A549 (cell line): ENCODE results near the gene FXYD3. TPM values are rescaled to one million over a fixed set of nuclear protein-coding genes. Genes with fewer than 3 reads are reported as not detected.

Experiments
- ATAC-seq, 2 experiments: fragments of 200-7000 bp in 1 of 2; fragments of >200 bp in 1 of 2; cut with Nextera tagmentation in 1 of 2; cut with Tn5 transposase in 1 of 2; 3 replicates each; pipeline versions ENCODE4 v1.8.0 to v1.9.1; 2018 to 2020; ENCODE audit warnings: mild to moderate bottlenecking in 1 of 2, moderate library complexity in 1 of 2
- CTCF ChIA-PET: fragments of 300-600 bp; sonication (Branson Sonifier 250); formaldehyde crosslinking; extraction: SDS; loops from one replicate; lab custom pipeline; 2021; ENCODE audit warnings: antibody characterized with exemption, inconsistent platforms; lab: Yijun Ruan, JAX
- POLR2A ChIA-PET: fragments of 350-600 bp; formaldehyde crosslinking; extraction: SDS; loops from one replicate; lab custom pipeline; 2021; ENCODE audit warnings: antibody characterized with exemption, inconsistent platforms; lab: Yijun Ruan, JAX
- DNase-seq, 2 experiments: peaks; one replicate each; pipeline versions ENCODE4 v3.0.0 to v3.0.0-alpha.2; 2011 to 2016; ENCODE audit warnings: low read depth in 1 of 2, low spot score in 1 of 2
- FAIRE-seq: peaks from 2 replicates; lab custom pipeline; 2011; peaks lifted over from hg19 to GRCh38; lab: Jason Lieb, UNC
- H3K27ac ChIP-seq, 2 experiments: fragments of >200 bp; sonication (Bioruptor Twin); formaldehyde crosslinking; 3 replicates each; pipeline ENCODE4 v1.5.1; 2016 to 2017
- H3K4me1 ChIP-seq: fragments of >200 bp; sonication (Bioruptor Twin); formaldehyde crosslinking; 3 replicates; pipeline ENCODE4 v1.6.1; 2016
- H3K4me2 ChIP-seq: fragments of >200 bp; sonication (Bioruptor Twin); formaldehyde crosslinking; 3 replicates; pipeline ENCODE4 v1.6.1; 2016
- H3K4me3 ChIP-seq: fragments of >200 bp; sonication (Bioruptor Twin); formaldehyde crosslinking; 3 replicates; pipeline ENCODE4 v1.5.1; 2016
- H3K9me3 ChIP-seq: fragments of >200 bp; sonication (Bioruptor Twin); formaldehyde crosslinking; 3 replicates; pipeline ENCODE4 v1.6.1; 2016
- CBX2 ChIP-seq: fragments of 200-600 bp; sonication (generic); IDR thresholded peaks from 2 replicates; pipeline ENCODE4 v1.6.1; 2016; ENCODE audit warnings: low read depth, mild to moderate bottlenecking, borderline replicate concordance
- CEBPB ChIP-seq, 2 experiments: fragments of >200 bp in 1 of 2; sonication (Bioruptor Twin) in 1 of 2; formaldehyde crosslinking in 1 of 2; IDR thresholded peaks; 2 replicates each; pipeline ENCODE4 v1.6.1; 2012 to 2016
- E2F6 ChIP-seq: IDR thresholded peaks from 2 replicates; pipeline ENCODE4 v1.6.1; 2012; ENCODE audit warnings: low read depth, borderline replicate concordance
- EHMT2 ChIP-seq: fragments of 200-600 bp; sonication (generic); IDR thresholded peaks from 2 replicates; pipeline ENCODE4 v1.6.1; 2016; ENCODE audit warnings: antibody characterized with exemption, low read depth, mild to moderate bottlenecking, moderate library complexity
- FOSB ChIP-seq: fragments of 250-450 bp; sonication (Bioruptor Pico); IDR thresholded peaks from 2 replicates; pipeline ENCODE4 v1.5.0; 2020; ENCODE audit warnings: mild to moderate bottlenecking, moderate library complexity
- FOSL2 ChIP-seq, 2 experiments: fragments of 450-650 bp in 1 of 2; fragments of >200 bp in 1 of 2; sonication (Bioruptor Twin) in 1 of 2; formaldehyde crosslinking; IDR thresholded peaks; 2 replicates each; pipeline versions ENCODE4 v1.5.0 to v1.6.1; 2016 to 2020; ENCODE audit warnings: mild to moderate bottlenecking in 1 of 2, moderate library complexity in 1 of 2
- FOXS1 ChIP-seq: fragments of 250-450 bp; sonication (Bioruptor Pico); IDR thresholded peaks from 2 replicates; pipeline ENCODE4 v1.5.0; 2020; ENCODE audit warnings: mild to moderate bottlenecking, moderate library complexity
- HMGXB4 ChIP-seq: fragments of 250-450 bp; sonication (Bioruptor Pico); IDR thresholded peaks from 2 replicates; pipeline ENCODE4 v1.5.0; 2021; ENCODE audit warnings: mild to moderate bottlenecking, moderate library complexity, borderline replicate concordance
- HOXB13 ChIP-seq: fragments of 250-450 bp; sonication (Bioruptor Pico); IDR thresholded peaks from 2 replicates; pipeline ENCODE4 v1.5.0; 2020; ENCODE audit warnings: low read depth, mild to moderate bottlenecking, moderate library complexity
- JUN ChIP-seq, 2 experiments: fragments of >200 bp; sonication (Bioruptor Twin); formaldehyde crosslinking; IDR thresholded peaks; 2 replicates in 1 of 2; 3 replicates in 1 of 2; pipeline ENCODE4 v1.6.1; 2016 to 2017
- KDM5A ChIP-seq: fragments of 200-600 bp; sonication (generic); IDR thresholded peaks from 2 replicates; pipeline ENCODE4 v1.6.1; 2016; ENCODE audit warnings: antibody characterized with exemption, mild to moderate bottlenecking
- MAZ ChIP-seq: fragments of 150-350 bp; IDR thresholded peaks from 2 replicates; pipeline ENCODE4 v1.6.1; 2014; ENCODE audit warnings: antibody characterized with exemption, low read depth, low read length, borderline replicate concordance
- MYC ChIP-seq: IDR thresholded peaks from 2 replicates; pipeline ENCODE4 v1.6.1; 2012; ENCODE audit warnings: mild to moderate bottlenecking, inconsistent platforms, low read length, improper control_type of control experiment, borderline replicate concordance
- NR3C1 ChIP-seq: fragments of >200 bp; sonication (Bioruptor Twin); formaldehyde crosslinking; IDR thresholded peaks from 3 replicates; pipeline ENCODE4 v1.6.1; 2017
- PHF8 ChIP-seq: fragments of 200-600 bp; sonication (generic); IDR thresholded peaks from 2 replicates; pipeline ENCODE4 v1.6.1; 2016; ENCODE audit warnings: low read depth, mild to moderate bottlenecking, antibody characterized with exemption, moderate library complexity, borderline replicate concordance
- RAD21 ChIP-seq, 2 experiments: fragments of >200 bp in 1 of 2; sonication (Bioruptor Twin) in 1 of 2; formaldehyde crosslinking in 1 of 2; IDR thresholded peaks in 1 of 2; conservative IDR thresholded peaks in 1 of 2; 2 replicates in 1 of 2; 3 replicates in 1 of 2; pipeline ENCODE4 v1.6.1; 2012 to 2018; ENCODE audit warnings: inconsistent platforms in 1 of 2
- RARB ChIP-seq: fragments of 250-450 bp; sonication (Bioruptor Pico); IDR thresholded peaks from 2 replicates; pipeline ENCODE4 v1.8.0; 2021; ENCODE audit warnings: mild to moderate bottlenecking, moderate library complexity
- SMC3 ChIP-seq: fragments of >200 bp; sonication (Bioruptor Twin); formaldehyde crosslinking; IDR thresholded peaks from 3 replicates; pipeline ENCODE4 v1.6.1; 2018; ENCODE audit warnings: inconsistent platforms
- SREBF2 ChIP-seq: fragments of 450-650 bp; IDR thresholded peaks from 2 replicates; pipeline ENCODE4 v1.6.1; 2014; ENCODE audit warnings: mild to moderate bottlenecking, moderate library complexity
- TFCP2L1 ChIP-seq: fragments of 250-450 bp; sonication (Bioruptor Pico); IDR thresholded peaks from 2 replicates; pipeline ENCODE4 v1.5.0; 2021; ENCODE audit warnings: mild to moderate bottlenecking
- ZC3H11A ChIP-seq: fragments of 450-650 bp; IDR thresholded peaks from 2 replicates; pipeline ENCODE4 v1.6.1; 2014; ENCODE audit warnings: antibody characterized with exemption, mild to moderate bottlenecking
- WGBS: methylation state at CpG from one replicate; pipeline ENCODE4 v1.1.6; 2017; ENCODE audit errors: missing lambda C conversion rate; 5-methylcytosine and 5-hydroxymethylcytosine counted together
- polyA plus RNA-seq, 4 experiments: library from polyadenylated mRNA; depleted of rRNA in 3 of 4; stranded (reverse); fragments of >200 nt; fragmentation: RNase III in 1 of 4; extraction: RNeasy Plus Mini Kit Qiagen cat#74134 plus additional on column Dnase treatment in 1 of 4; gene quantifications; 2 replicates in 3 of 4; 3 replicates in 1 of 4; pipeline ENCODE4 v1.2.3, GENCODE V29; 2011 to 2017
- TF ChIP-seq, protein P1 (sequence below): IDR thresholded peaks from 2 replicates; pipeline ENCODE4 v1.6.1; 2012
- TF ChIP-seq, protein P2 (sequence below): fragments of 250-450 bp; sonication (Bioruptor Pico); IDR thresholded peaks from 2 replicates; pipeline ENCODE4 v1.5.0; 2020; ENCODE audit warnings: low read depth, mild to moderate bottlenecking, moderate library complexity
- TF ChIP-seq, protein P3 (sequence below): fragments of >200 bp; sonication (Bioruptor Twin); formaldehyde crosslinking; IDR thresholded peaks from 2 replicates; pipeline ENCODE4 v1.6.1; 2016

Gene FXYD3
- polyA plus RNA-seq, 2 of the 4 experiments (the other 2 are of a cell fraction), result 0.32 TPM; not detected in 1

DNA sequence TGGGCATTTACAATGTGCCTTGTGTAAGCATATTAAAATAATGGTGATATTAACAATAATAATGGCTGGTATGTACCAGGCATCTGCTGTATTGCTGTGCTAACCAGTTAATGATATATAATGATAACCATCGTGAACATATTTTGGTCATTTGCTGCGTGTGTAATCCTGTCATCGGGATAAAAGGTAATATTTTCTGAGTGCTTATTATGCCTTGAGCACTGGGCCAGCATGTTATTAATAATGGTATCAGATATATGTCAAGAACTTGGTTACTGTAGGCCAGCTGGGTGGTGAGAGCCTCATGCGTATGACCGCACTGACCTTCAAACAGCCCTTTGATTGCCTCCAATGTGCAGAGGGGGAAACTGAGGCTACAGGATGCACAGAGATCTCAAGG lies 22.2 kb upstream of the FXYD3 start (continued):
- TF ChIP-seq, protein P1, sequence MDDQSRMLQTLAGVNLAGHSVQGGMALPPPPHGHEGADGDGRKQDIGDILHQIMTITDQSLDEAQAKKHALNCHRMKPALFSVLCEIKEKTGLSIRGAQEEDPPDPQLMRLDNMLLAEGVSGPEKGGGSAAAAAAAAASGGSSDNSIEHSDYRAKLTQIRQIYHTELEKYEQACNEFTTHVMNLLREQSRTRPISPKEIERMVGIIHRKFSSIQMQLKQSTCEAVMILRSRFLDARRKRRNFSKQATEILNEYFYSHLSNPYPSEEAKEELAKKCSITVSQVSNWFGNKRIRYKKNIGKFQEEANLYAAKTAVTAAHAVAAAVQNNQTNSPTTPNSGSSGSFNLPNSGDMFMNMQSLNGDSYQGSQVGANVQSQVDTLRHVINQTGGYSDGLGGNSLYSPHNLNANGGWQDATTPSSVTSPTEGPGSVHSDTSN, result no peak
- no peak for TF ChIP-seq RAD21 (conservative IDR thresholded peaks at IDR 0.05 in 1 of 2, IDR thresholded peaks at IDR 0.05 in 1 of 2)
- TF ChIP-seq KDM5A, result no peak
- TF ChIP-seq MAZ, result no peak
- no peak for TF ChIP-seq EHMT2
- TF ChIP-seq, protein P2, sequence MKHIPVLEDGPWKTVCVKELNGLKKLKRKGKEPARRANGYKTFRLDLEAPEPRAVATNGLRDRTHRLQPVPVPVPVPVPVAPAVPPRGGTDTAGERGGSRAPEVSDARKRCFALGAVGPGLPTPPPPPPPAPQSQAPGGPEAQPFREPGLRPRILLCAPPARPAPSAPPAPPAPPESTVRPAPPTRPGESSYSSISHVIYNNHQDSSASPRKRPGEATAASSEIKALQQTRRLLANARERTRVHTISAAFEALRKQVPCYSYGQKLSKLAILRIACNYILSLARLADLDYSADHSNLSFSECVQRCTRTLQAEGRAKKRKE (CRISPR knock-in tag), result no peak
- TF ChIP-seq SMC3, result no peak
- TF ChIP-seq E2F6, result no peak
- no peak for TF ChIP-seq FOSL2 (IDR thresholded peaks at IDR 0.05)
- TF ChIP-seq FOSL2 (CRISPR knock-in tag; IDR thresholded peaks at IDR 0.05), result no peak
- TF ChIP-seq, all 56 proteins: peak for 0

- Histone ChIP-seq H3K4me3 (no peak overlapping the region), H3K4me2 (no peak overlapping the region), H3K4me1 (peaks cover 3% of the 10 kb centered on the region; the same call in 1 of the 3 replicates), H3K9me3 (no peaks in the 10 kb centered on the region), H3K27ac (no peak overlapping the region)
- FAIRE-seq, result no peak
- TF ChIP-seq, protein P1, result no peak
- TF ChIP-seq PHF8 (no peak), FOSB (no peak)
- ChIA-PET POLR2A (no interaction called here), CTCF (interaction anchor here (1.0 to 5.2 kb wide), 6 partner anchors 15 to 121 kb away, joined by 3 to 69 read pairs (median 48); partner anchors contain the start of gene FXYD5)
- DNase-seq, result no peak
- 63% methylated on average over 10 of the region's 11 CpGs for WGBS
- ATAC-seq, result no peak
Measured at GRCh38 chr19:35093941-35094647, 21.5 kb upstream of the FXYD3 start.

- ATAC-seq (no peak), DNase-seq (no peak), FAIRE-seq (no peak)
- Histone ChIP-seq H3K4me1 (0 out of 3 replicates have a peak, but pooled peaks cover 3% of the 10 kb centered on the region), H3K4me2 (no peak overlapping the region), H3K9me3 (no peaks in the 10 kb centered on the region), H3K4me3 (no peak overlapping the region), H3K27ac (no peak overlapping the region)
- 41% methylated on average over 4 of the region's 4 CpGs for WGBS
- CTCF ChIA-PET, result interaction anchor here (5.1 to 5.2 kb wide), 2 partner anchors 50 to 122 kb away, joined by 63 to 69 read pairs; no protein-coding TSS in a partner anchor
- TF ChIP-seq ZC3H11A (no peak), MYC (no peak), RARB (no peak), FOSL2 (IDR thresholded peaks at IDR 0.05) (no peak), FOSL2 (CRISPR knock-in tag; IDR thresholded peaks at IDR 0.05) (no peak), EHMT2 (no peak), NR3C1 (no peak), HOXB13 (no peak), HMGXB4 (no peak), RAD21 (conservative IDR thresholded peaks at IDR 0.05 in 1 of 2, IDR thresholded peaks at IDR 0.05 in 1 of 2) (no peak), CBX2 (no peak), FOXS1 (CRISPR knock-in tag) (no peak), CEBPB (IDR thresholded peaks at IDR 0.05) (no peak), JUN (IDR thresholded peaks at IDR 0.05) (no peak), SREBF2 (no peak), TFCP2L1 (CRISPR knock-in tag) (no peak)
- TF ChIP-seq, protein P2 (CRISPR knock-in tag), result no peak
- TF ChIP-seq, protein P3, sequence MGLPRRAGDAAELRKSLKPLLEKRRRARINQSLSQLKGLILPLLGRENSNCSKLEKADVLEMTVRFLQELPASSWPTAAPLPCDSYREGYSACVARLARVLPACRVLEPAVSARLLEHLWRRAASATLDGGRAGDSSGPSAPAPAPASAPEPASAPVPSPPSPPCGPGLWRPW, result no peak
- POLR2A ChIA-PET, result no interaction called here
Measured at GRCh38 chr19:35094656-35095055, 21.0 kb upstream of the FXYD3 start.
